ENCODE results near the gene INTS13.
A peak's percentile ranks its signal among the peaks of the same experiment; 100 is the strongest.

The INTS13 gene

DNA sequence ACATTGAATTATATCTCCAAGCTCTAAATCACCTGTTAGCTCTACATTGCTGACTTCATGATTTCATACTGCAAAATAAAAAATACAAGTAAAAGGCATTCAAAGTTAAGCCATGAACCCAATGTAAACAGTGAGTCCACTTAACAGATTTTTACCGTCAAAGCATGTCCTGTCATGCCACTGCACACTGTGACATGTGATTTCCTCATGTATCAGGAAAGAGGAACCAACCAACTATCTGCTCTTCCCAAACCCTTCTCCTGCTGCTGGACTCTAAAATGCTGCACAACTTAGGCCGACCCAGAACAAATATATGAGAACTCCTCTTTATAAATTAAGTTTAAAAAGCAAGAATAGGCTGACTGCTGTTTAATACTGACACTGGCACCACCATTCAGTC is 38.9 kb upstream of the INTS13 start:
- no peak for TF ChIP-seq FOXP2 (optimal IDR thresholded peaks at IDR 0.05; ENCODE audit: borderline replicate concordance, extremely low read depth, extremely low read length, insufficient read depth)
- TF ChIP-seq, protein P1, sequence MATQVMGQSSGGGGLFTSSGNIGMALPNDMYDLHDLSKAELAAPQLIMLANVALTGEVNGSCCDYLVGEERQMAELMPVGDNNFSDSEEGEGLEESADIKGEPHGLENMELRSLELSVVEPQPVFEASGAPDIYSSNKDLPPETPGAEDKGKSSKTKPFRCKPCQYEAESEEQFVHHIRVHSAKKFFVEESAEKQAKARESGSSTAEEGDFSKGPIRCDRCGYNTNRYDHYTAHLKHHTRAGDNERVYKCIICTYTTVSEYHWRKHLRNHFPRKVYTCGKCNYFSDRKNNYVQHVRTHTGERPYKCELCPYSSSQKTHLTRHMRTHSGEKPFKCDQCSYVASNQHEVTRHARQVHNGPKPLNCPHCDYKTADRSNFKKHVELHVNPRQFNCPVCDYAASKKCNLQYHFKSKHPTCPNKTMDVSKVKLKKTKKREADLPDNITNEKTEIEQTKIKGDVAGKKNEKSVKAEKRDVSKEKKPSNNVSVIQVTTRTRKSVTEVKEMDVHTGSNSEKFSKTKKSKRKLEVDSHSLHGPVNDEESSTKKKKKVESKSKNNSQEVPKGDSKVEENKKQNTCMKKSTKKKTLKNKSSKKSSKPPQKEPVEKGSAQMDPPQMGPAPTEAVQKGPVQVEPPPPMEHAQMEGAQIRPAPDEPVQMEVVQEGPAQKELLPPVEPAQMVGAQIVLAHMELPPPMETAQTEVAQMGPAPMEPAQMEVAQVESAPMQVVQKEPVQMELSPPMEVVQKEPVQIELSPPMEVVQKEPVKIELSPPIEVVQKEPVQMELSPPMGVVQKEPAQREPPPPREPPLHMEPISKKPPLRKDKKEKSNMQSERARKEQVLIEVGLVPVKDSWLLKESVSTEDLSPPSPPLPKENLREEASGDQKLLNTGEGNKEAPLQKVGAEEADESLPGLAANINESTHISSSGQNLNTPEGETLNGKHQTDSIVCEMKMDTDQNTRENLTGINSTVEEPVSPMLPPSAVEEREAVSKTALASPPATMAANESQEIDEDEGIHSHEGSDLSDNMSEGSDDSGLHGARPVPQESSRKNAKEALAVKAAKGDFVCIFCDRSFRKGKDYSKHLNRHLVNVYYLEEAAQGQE (IDR thresholded peaks at IDR 0.05; ENCODE audit: insufficient read depth in 1 of 2, low read depth in 2 of 2, low read length in 2 of 2) = no peak
- TF ChIP-seq SIN3A (IDR thresholded peaks at IDR 0.05; ENCODE audit: borderline replicate concordance, insufficient read depth, low read length) = no peak
- TF ChIP-seq TAF1 (IDR thresholded peaks at IDR 0.05; ENCODE audit: borderline replicate concordance, insufficient read depth, low read length) = no peak
- no peak for TF ChIP-seq POLR2AphosphoS5 (IDR thresholded peaks at IDR 0.05; ENCODE audit: low read depth, low read length)

DNA sequence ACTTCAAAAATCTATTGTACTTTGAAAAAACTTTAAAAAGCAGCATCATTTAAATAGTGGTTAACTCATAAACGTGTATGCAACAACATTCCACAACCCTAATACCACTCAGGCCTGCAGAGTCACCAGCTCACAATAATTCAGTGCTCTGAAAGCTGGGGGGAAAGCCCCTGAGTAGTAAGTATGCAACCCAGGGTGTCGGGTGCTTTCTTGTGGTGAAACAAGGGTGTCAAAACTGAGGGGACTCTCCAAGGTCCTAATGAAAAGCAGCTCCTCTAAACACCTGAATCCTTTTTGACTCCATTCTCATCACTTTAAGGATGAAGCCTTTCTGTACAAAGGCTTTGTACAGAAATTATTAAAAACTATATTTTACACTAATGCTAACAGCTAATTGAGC is 34.2 kb upstream of the INTS13 start:
- TF ChIP-seq SIN3A (IDR thresholded peaks at IDR 0.05; ENCODE audit: borderline replicate concordance, insufficient read depth, low read length) = no peak
- TF ChIP-seq, protein P1 (IDR thresholded peaks at IDR 0.05; ENCODE audit: insufficient read depth in 1 of 2, low read depth in 2 of 2, low read length in 2 of 2) = 0 out of 4 replicates have a peak, but pooled peaks of 1 of the 2 experiments have one; percentile 25

DNA sequence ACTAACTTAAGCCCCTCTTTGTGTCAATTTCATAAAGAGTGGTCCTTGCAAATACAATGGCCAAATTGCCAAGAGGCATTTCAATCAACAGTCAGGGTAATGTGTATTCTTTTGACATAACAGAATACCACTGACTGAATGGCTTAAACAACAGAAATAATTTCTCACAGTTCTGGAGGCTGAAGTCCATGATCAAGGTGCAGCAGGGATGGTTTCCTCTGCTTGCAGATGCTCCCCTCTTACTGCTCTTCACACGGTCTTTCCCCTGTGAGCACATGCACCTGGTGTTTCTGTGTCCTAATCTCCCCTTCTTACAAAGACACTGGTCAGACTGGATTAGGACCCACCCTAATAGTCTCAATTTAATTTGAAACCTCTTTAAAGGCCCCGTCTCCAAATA is 32.4 kb upstream of the INTS13 start:
- TF ChIP-seq POLR2AphosphoS5 (IDR thresholded peaks at IDR 0.05; ENCODE audit: low read depth, low read length) = no peak
- TF ChIP-seq, protein P1 (IDR thresholded peaks at IDR 0.05; ENCODE audit: insufficient read depth in 1 of 2, low read depth in 2 of 2, low read length in 2 of 2) = no peak
- TF ChIP-seq SIN3A (IDR thresholded peaks at IDR 0.05; ENCODE audit: borderline replicate concordance, insufficient read depth, low read length) = no peak
- no peak for TF ChIP-seq TAF1 (IDR thresholded peaks at IDR 0.05; ENCODE audit: borderline replicate concordance, insufficient read depth, low read length)
- TF ChIP-seq FOXP2 (optimal IDR thresholded peaks at IDR 0.05; ENCODE audit: borderline replicate concordance, extremely low read depth, extremely low read length, insufficient read depth) = no peak

DNA sequence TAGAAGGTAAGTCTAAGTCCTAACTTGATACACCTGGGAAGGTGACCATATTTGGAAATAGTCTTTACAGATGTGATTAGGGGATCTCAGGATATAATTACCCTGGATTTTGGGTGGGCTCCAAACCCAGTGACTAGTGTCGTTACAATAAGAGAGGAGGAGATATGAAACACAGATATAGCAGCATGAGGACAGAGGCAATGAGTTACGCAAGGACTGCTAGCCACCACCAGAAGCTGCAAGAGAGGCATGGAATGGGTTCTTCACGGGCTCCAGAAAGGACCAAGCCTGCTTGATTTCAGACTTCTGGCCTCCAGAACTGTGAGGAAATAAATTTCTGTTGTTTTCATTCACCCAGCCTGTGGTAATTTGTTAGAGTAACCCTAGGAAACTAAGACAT is 29.1 kb upstream of the INTS13 start:
- no peak for TF ChIP-seq POLR2AphosphoS5 (IDR thresholded peaks at IDR 0.05; ENCODE audit: low read depth, low read length)
- no peak for TF ChIP-seq FOXP2 (optimal IDR thresholded peaks at IDR 0.05; ENCODE audit: borderline replicate concordance, extremely low read depth, extremely low read length, insufficient read depth)
- TF ChIP-seq, protein P1 (IDR thresholded peaks at IDR 0.05; ENCODE audit: insufficient read depth in 1 of 2, low read depth in 2 of 2, low read length in 2 of 2) = no peak
- TF ChIP-seq TAF1 (IDR thresholded peaks at IDR 0.05; ENCODE audit: borderline replicate concordance, insufficient read depth, low read length) = no peak
- no peak for TF ChIP-seq SIN3A (IDR thresholded peaks at IDR 0.05; ENCODE audit: borderline replicate concordance, insufficient read depth, low read length)

DNA sequence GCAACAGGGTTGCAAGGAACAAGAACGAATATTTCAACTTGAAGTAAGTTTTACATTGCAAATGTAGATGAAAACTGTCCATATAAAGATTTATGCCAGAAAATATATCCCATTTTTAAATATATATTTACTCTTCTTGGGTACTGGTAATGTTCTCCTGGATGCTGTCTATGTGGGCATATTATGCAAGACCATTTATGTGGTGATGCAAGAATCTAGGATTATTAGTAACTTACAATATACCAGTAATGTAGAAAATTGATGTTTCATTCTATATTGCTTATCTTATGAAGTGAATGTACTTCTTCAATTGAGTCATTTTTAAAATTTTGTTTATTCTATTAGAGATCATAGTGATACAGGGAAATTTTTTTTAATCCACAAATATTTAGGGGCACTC is 25.6 kb upstream of the INTS13 start:
- TF ChIP-seq SIN3A (IDR thresholded peaks at IDR 0.05; ENCODE audit: borderline replicate concordance, insufficient read depth, low read length) = no peak
- TF ChIP-seq POLR2AphosphoS5 (IDR thresholded peaks at IDR 0.05; ENCODE audit: low read depth, low read length) = no peak
